ENCODE measurements around the gene HLA-DOA. TPM values are rescaled to one million over a fixed set of nuclear protein-coding genes. Genes with fewer than 3 reads are reported as not detected.

Gene HLA-DOA
- total and polyA plus RNA-seq, 7 donors, result 1.5 to 42.0 (median 2.4) TPM

DNA sequence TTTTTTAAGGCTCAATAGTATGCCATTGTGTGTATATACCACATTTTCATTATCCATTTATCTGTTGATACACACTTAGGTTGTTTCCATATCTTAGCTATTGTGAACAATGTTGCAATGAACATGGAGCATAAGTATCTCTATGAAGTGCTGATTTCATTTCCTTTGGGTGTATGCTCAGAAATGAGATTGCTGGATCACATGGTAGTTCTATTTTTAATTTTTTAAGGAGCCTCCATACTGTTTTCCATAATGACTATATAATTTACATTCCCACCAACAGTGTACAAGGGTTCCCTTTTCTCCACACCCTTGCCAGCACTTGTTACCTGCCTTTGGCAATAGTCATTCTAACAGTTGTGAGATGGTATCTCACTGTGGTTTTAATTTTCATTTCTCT lies 15.1 kb upstream of the HLA-DOA start:
- Histone ChIP-seq H3K27me3 (no peaks in the 10 kb centered on the region), H3K4me3 (no peak overlapping the region), H3K4me1 (peaks cover 0 to 5% (median 3%) of the 10 kb centered on the region in 4 donors), H3K36me3 (no peaks in the 10 kb centered on the region), H3K27ac (no peak overlapping the region), H3K9me3 (no peaks in the 10 kb centered on the region)
- intact Hi-C loops (cut with DNase I), result no loop called here
- no peak for DNase-seq
- TF ChIP-seq EP300 (IDR thresholded peaks at IDR 0.05) (no peak), POLR2AphosphoS5 (IDR thresholded peaks at IDR 0.05) (no peak), POLR2A (IDR thresholded peaks at IDR 0.05) (no peak)
- TF ChIP-seq, protein P1, sequence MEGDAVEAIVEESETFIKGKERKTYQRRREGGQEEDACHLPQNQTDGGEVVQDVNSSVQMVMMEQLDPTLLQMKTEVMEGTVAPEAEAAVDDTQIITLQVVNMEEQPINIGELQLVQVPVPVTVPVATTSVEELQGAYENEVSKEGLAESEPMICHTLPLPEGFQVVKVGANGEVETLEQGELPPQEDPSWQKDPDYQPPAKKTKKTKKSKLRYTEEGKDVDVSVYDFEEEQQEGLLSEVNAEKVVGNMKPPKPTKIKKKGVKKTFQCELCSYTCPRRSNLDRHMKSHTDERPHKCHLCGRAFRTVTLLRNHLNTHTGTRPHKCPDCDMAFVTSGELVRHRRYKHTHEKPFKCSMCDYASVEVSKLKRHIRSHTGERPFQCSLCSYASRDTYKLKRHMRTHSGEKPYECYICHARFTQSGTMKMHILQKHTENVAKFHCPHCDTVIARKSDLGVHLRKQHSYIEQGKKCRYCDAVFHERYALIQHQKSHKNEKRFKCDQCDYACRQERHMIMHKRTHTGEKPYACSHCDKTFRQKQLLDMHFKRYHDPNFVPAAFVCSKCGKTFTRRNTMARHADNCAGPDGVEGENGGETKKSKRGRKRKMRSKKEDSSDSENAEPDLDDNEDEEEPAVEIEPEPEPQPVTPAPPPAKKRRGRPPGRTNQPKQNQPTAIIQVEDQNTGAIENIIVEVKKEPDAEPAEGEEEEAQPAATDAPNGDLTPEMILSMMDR (IDR thresholded peaks at IDR 0.05), result no peak

DNA sequence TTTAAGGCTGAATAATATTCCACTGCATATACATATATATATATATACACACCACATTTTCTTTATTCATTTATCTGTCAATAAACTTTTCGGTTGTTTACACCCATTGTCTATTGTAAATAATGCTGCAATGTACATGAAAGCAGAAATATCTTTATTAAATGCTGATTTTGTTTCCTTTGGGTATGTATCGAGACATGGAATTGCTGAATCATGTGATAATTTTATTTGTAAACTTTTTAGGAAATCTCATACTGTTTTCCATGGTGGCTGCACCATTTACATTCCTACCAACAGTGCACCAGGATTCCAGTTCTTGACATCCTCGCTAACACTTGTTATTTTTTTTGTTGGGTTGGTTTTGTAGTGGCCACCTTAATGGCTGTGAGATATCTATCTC lies 14.1 kb upstream of the HLA-DOA start:
- no peak for DNase-seq
- TF ChIP-seq, protein P1 (IDR thresholded peaks at IDR 0.05), result no peak
- TF ChIP-seq POLR2AphosphoS5 (IDR thresholded peaks at IDR 0.05) (no peak), EP300 (IDR thresholded peaks at IDR 0.05) (no peak), POLR2A (IDR thresholded peaks at IDR 0.05) (no peak)
- H3K4me3 ChIP-seq, result no peak overlapping the region
- 61 to 64% methylated on average over 3 of the region's 3 CpGs for WGBS, 2 donors
- H3K27me3 ChIP-seq, result no peaks in the 10 kb centered on the region
- H3K36me3 ChIP-seq, result no peaks in the 10 kb centered on the region
- H3K4me1 ChIP-seq, result peaks cover 0 to 13% (median 10%) of the 10 kb centered on the region in 4 donors
- H3K9me3 ChIP-seq, result no peaks in the 10 kb centered on the region
- no peak overlapping the region for H3K27ac ChIP-seq
- intact Hi-C loops (cut with DNase I), result no loop called here

DNA sequence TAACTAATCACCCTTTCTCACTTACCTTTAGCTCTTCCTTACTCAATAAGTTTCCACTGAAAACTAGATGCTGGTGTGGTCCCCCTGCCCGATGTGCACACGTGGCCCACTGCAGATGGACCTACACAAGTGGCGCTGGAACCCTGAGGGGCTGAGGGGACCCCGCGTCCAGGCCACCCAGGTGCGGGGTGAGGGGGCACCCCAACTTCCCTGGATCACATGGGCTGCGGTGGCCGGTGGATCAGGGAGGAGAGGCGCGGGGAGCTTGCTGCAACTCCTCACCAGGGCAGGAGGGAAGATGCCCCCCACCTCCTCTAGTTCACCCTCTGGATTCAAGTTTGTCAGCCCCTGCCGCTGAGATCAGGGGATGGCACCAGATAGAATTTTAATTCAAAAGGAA lies 12.5 kb upstream of the HLA-DOA start:
- WGBS, 2 donors, result 92 to 97% methylated on average over 11 of the region's 11 CpGs
- H3K4me1 ChIP-seq, result peaks cover 0 to 19% (median 12%) of the 10 kb centered on the region in 4 donors
- H3K27ac ChIP-seq, result no peak overlapping the region
- H3K9me3 ChIP-seq, result no peaks in the 10 kb centered on the region
- no peaks in the 10 kb centered on the region for H3K27me3 ChIP-seq
- H3K36me3 ChIP-seq, result no peaks in the 10 kb centered on the region
- no peak for DNase-seq
- intact Hi-C loops (cut with DNase I), result no loop called here
- H3K4me3 ChIP-seq, result no peak overlapping the region
- no peak for TF ChIP-seq POLR2A (IDR thresholded peaks at IDR 0.05)
- no peak for TF ChIP-seq POLR2AphosphoS5 (IDR thresholded peaks at IDR 0.05)
- TF ChIP-seq EP300 (IDR thresholded peaks at IDR 0.05), result no peak
- TF ChIP-seq, protein P1 (IDR thresholded peaks at IDR 0.05), result no peak

DNA sequence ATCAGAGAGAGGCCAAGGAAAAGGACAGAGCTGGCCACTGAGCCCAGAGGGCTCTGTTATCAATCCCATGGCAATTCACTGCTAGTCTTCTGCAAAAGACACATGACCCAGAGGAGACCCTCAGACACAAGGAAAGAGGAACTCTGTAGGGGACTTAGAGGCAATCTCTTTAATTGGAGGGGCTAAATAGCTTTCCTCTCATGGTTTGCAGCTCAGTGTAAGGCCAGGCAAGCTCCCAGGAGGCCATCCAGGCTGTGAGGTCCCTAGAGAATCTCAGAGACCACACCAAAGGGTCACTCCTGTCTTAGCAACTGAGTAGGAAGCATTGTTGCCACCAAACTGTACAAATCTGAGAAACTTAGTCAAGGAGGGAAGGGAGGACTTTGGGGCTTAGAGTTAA lies 10.0 kb upstream of the HLA-DOA start:
- TF ChIP-seq EP300 (IDR thresholded peaks at IDR 0.05) (no peak), POLR2A (IDR thresholded peaks at IDR 0.05) (no peak), POLR2AphosphoS5 (IDR thresholded peaks at IDR 0.05) (no peak)
- TF ChIP-seq, protein P1 (IDR thresholded peaks at IDR 0.05), result no peak
- intact Hi-C loops (cut with DNase I), result loop anchor here (5.0 kb wide), 1 partner anchor 143 kb away; no protein-coding TSS in a partner anchor
- H3K27me3 ChIP-seq, result peaks cover 0 to 2% (median 0%) of the 10 kb centered on the region in 3 donors
- H3K27ac ChIP-seq, result peak overlapping the region; percentile 69 to 78 (median 73)
- DNase-seq, result no peak
- H3K36me3 ChIP-seq, result no peaks in the 10 kb centered on the region
- H3K4me3 ChIP-seq, result peak overlapping the region in 3 of 4 donors; percentile 13 to 35 (median 16)
- peaks cover 0 to 19% (median 14%) of the 10 kb centered on the region in 4 donors for H3K4me1 ChIP-seq
- H3K9me3 ChIP-seq, result no peaks in the 10 kb centered on the region

DNA sequence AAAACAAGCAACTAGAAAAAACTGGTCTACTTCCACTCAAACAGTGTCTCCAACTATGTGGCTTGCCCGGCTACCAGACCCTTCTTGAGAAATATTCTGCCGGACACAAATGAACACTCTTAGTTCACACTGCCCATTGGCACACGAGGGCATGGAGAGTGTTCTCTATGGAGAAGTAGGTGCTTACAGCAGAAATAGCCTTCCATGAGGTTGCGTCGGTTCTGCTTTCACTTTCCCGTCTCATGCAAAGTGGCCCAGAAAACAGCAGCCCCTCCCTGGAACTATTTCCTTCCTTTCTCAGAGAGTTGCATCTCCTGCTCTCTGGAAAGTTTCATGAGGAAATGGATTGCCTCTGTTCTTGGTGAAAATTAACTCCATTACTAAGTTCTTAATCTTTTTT lies 9.5 kb upstream of the HLA-DOA start:
- Histone ChIP-seq H3K4me3 (peak overlapping the region; percentile 13 to 35 (median 18)), H3K9me3 (no peaks in the 10 kb centered on the region), H3K27me3 (peaks cover 0 to 7% (median 4%) of the 10 kb centered on the region in 3 donors), H3K27ac (peak overlapping the region; percentile 69 to 78 (median 73)), H3K36me3 (no peaks in the 10 kb centered on the region), H3K4me1 (peaks cover 0 to 19% (median 14%) of the 10 kb centered on the region in 4 donors)
- TF ChIP-seq, protein P1 (IDR thresholded peaks at IDR 0.05), result no peak
- TF ChIP-seq POLR2A (IDR thresholded peaks at IDR 0.05) (no peak), EP300 (IDR thresholded peaks at IDR 0.05) (no peak), POLR2AphosphoS5 (IDR thresholded peaks at IDR 0.05) (peak in 1 of 4 donors; percentile 62)
- 2 to 3% methylated on average over 6 of the region's 6 CpGs for WGBS, 2 donors
- DNase-seq, result peak; percentile 87
- intact Hi-C loops (cut with DNase I), result loop anchor here (5.0 kb wide), 1 partner anchor 143 kb away; no protein-coding TSS in a partner anchor
